Osteocyte (in vitro differentiated cells): ENCODE measurements around the gene ANGEL1. TPM values are rescaled to one million over a fixed set of nuclear protein-coding genes. Genes with fewer than 3 reads are reported as not detected.

Source experiments
- DNase-seq: peaks from one replicate; pipeline ENCODE4 v3.0.0; 2021; ENCODE audit warnings: mixed read lengths; ENCODE audit not compliant: unreplicated experiment; ENCODE audit errors: extremely low spot score
- H3K27ac Mint-ChIP-seq: one replicate; pipeline ENCODE4 v1.8.0; 2021; ENCODE audit warnings: mild to moderate bottlenecking, mixed read lengths; ENCODE audit not compliant: unreplicated experiment
- H3K27me3 Mint-ChIP-seq: one replicate; pipeline ENCODE4 v1.8.0; 2021; ENCODE audit warnings: mixed read lengths; ENCODE audit not compliant: unreplicated experiment
- H3K36me3 Mint-ChIP-seq: one replicate; pipeline ENCODE4 v1.8.0; 2021; ENCODE audit warnings: mixed read lengths; ENCODE audit not compliant: unreplicated experiment
- H3K4me1 Mint-ChIP-seq: one replicate; pipeline ENCODE4 v1.8.0; 2021; ENCODE audit warnings: mixed read lengths; ENCODE audit not compliant: unreplicated experiment
- H3K4me3 Mint-ChIP-seq: one replicate; pipeline ENCODE4 v1.8.0; 2021; ENCODE audit warnings: mild to moderate bottlenecking, moderate library complexity, mixed read lengths; ENCODE audit not compliant: unreplicated experiment
- H3K9me3 Mint-ChIP-seq: one replicate; pipeline ENCODE4 v1.8.0; 2021; ENCODE audit warnings: mixed read lengths; ENCODE audit not compliant: unreplicated experiment
- total RNA-seq: library from RNA; stranded (reverse); gene quantifications from 2 replicates; pipeline ENCODE4 v1.2.1, GENCODE V29; 2021
- TF ChIP-seq, protein P1 (sequence below): fragments of 200-600 bp; sonication (generic); IDR thresholded peaks from 2 replicates; pipeline ENCODE4 v1.5.0; 2021; ENCODE audit warnings: antibody characterized with exemption, mild to moderate bottlenecking, moderate library complexity

Gene ANGEL1
- total RNA-seq, 1 donor from 2014 or later = 18.7 TPM

DNA sequence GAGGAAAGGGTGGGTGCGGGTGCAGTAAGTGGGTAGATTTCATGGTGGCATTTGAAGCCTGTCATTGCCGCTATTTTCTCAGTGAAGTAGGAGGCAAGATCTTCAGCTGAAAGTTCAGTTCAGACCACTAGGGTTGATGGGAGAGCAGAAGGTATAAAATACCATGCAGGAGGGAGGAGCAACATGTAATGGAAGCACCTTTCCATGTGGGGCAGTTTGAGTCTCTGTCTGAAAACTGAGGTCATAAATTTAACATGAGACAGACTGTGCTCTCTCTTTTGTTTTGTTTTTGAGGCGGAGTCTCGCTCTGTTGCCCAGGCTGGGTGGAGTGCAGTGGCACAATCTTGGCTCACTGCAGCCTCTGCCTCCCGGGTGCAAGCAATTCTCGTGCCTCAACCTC is 36.2 kb upstream of the ANGEL1 start:
- H3K9me3 Mint-ChIP-seq = no peaks in the 10 kb centered on the region
- TF ChIP-seq, protein P1, sequence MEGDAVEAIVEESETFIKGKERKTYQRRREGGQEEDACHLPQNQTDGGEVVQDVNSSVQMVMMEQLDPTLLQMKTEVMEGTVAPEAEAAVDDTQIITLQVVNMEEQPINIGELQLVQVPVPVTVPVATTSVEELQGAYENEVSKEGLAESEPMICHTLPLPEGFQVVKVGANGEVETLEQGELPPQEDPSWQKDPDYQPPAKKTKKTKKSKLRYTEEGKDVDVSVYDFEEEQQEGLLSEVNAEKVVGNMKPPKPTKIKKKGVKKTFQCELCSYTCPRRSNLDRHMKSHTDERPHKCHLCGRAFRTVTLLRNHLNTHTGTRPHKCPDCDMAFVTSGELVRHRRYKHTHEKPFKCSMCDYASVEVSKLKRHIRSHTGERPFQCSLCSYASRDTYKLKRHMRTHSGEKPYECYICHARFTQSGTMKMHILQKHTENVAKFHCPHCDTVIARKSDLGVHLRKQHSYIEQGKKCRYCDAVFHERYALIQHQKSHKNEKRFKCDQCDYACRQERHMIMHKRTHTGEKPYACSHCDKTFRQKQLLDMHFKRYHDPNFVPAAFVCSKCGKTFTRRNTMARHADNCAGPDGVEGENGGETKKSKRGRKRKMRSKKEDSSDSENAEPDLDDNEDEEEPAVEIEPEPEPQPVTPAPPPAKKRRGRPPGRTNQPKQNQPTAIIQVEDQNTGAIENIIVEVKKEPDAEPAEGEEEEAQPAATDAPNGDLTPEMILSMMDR = no peak
- peaks cover 25% of the 10 kb centered on the region for H3K27me3 Mint-ChIP-seq
- no peak overlapping the region for H3K27ac Mint-ChIP-seq
- no peak overlapping the region for H3K4me3 Mint-ChIP-seq
- no peak for DNase-seq
- H3K36me3 Mint-ChIP-seq = no peaks in the 10 kb centered on the region
- no peaks in the 10 kb centered on the region for H3K4me1 Mint-ChIP-seq

DNA sequence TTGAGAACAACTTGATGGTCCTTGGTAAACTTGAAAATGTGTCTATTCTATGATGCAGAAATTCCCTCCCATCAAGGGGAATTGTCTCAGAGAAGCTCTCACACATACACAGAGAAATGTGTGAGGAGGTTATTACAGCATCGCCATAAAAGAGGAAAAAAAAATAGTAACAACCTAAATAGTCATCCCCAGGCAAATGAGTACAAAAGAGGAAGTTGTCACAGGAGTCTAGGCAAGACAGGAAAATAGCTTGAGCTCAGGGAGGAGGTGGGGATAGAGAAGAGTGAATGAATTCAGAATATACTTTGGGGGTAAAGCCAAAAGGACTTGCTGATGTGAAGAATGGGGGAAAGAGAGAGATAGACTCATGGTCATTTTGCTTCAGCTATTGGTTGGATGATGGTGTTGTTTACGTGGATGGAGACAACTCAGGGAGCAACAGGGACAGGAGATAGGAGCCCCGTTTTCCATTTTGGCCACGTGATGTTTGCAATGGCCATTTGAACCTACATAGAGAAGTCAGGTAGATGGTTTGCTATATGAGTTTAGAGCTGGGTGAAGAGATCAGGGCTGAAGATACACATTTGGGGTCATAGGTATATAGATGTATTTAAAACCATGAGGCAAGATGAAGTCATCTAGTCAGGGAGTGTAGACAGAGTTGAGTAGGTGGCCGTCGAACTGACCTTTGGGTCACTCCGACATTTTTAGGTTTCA is 33.8 kb upstream of the ANGEL1 start:
- peaks cover 24% of the 10 kb centered on the region for H3K27me3 Mint-ChIP-seq
- no peaks in the 10 kb centered on the region for H3K4me1 Mint-ChIP-seq
- H3K27ac Mint-ChIP-seq = no peak overlapping the region
- no peak for DNase-seq
- TF ChIP-seq, protein P1 = no peak
- no peak overlapping the region for H3K4me3 Mint-ChIP-seq
- no peaks in the 10 kb centered on the region for H3K9me3 Mint-ChIP-seq
- no peaks in the 10 kb centered on the region for H3K36me3 Mint-ChIP-seq

DNA sequence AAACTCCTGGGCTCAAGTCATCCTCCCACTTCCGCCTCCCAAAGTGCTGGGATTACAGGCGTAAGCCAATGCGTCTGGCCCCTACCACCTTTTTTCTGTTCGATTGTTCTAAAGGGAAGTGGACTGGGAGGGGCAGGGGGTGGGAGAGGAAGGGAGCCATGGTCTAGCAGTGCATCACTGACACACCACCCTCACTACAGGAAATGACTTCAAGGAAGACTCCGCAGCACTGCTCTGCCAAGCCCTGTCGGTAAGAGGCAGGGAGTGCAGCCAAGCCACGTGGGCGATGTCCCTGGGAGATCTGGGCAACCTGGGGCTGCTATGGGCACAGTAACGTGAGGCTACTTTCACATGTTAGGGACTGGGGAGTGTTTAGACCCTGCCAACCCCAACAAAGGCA is 31.5 kb upstream of the ANGEL1 start:
- Mint-ChIP-seq H3K36me3 (no peaks in the 10 kb centered on the region), H3K9me3 (no peaks in the 10 kb centered on the region), H3K4me3 (no peak overlapping the region), H3K27ac (no peak overlapping the region), H3K4me1 (no peaks in the 10 kb centered on the region), H3K27me3 (peaks cover 28% of the 10 kb centered on the region)
- TF ChIP-seq, protein P1 = no peak
- no peak for DNase-seq

DNA sequence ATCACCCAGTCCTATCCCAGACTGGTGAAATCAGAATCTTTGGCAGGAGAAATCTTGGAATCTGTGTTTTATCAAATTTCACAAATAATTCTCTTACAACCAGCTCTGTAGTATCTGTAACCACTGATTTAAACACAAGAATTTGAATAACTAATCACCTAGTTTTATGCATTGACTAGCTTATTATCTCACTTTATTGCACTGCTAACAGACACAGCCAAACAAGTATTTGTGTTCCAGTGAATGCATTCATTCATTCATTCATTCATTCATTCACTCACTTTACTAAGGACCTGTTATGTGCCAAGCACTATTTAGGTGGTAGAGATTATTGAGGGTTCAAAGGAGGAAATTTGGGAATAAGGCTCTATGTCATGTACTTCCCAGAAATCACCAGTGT is 29.7 kb upstream of the ANGEL1 start:
- Mint-ChIP-seq H3K9me3 (no peaks in the 10 kb centered on the region), H3K27ac (no peak overlapping the region), H3K4me3 (no peak overlapping the region), H3K4me1 (no peaks in the 10 kb centered on the region), H3K27me3 (peaks cover 45% of the 10 kb centered on the region), H3K36me3 (no peaks in the 10 kb centered on the region)
- DNase-seq = no peak
- TF ChIP-seq, protein P1 = no peak

DNA sequence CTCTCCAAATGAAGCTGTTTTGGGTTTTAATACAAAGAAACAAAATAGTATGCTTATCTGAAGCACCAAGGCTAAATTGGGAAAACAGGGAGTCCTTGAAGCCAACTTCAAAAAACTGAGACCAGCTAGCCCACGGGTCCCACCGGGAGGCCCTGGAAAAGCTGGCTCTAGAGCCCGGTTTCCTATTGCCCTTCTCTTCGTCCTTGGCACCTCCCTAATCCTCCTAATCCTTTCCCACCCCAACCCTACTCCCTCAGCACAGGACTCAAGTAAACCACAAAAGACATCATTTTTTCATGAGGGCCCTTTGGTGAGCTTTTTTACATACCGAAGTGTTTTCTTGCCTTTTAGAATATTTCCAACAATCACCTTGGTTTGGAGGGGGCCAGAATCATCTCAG is 24.8 kb upstream of the ANGEL1 start:
- no peak overlapping the region for H3K4me3 Mint-ChIP-seq
- no peak for DNase-seq
- no peaks in the 10 kb centered on the region for H3K36me3 Mint-ChIP-seq
- peaks cover 39% of the 10 kb centered on the region for H3K27me3 Mint-ChIP-seq
- TF ChIP-seq, protein P1 = no peak
- H3K27ac Mint-ChIP-seq = no peak overlapping the region
- H3K4me1 Mint-ChIP-seq = no peaks in the 10 kb centered on the region
- no peaks in the 10 kb centered on the region for H3K9me3 Mint-ChIP-seq
